ENCODE results near the gene CMBL.

- TF ChIP-seq EP300 (IDR thresholded peaks at IDR 0.05; ENCODE audit: borderline replicate concordance) (no peak), RAD21 (IDR thresholded peaks at IDR 0.05; ENCODE audit: low read depth) (no peak)
- TF ChIP-seq, protein P1, sequence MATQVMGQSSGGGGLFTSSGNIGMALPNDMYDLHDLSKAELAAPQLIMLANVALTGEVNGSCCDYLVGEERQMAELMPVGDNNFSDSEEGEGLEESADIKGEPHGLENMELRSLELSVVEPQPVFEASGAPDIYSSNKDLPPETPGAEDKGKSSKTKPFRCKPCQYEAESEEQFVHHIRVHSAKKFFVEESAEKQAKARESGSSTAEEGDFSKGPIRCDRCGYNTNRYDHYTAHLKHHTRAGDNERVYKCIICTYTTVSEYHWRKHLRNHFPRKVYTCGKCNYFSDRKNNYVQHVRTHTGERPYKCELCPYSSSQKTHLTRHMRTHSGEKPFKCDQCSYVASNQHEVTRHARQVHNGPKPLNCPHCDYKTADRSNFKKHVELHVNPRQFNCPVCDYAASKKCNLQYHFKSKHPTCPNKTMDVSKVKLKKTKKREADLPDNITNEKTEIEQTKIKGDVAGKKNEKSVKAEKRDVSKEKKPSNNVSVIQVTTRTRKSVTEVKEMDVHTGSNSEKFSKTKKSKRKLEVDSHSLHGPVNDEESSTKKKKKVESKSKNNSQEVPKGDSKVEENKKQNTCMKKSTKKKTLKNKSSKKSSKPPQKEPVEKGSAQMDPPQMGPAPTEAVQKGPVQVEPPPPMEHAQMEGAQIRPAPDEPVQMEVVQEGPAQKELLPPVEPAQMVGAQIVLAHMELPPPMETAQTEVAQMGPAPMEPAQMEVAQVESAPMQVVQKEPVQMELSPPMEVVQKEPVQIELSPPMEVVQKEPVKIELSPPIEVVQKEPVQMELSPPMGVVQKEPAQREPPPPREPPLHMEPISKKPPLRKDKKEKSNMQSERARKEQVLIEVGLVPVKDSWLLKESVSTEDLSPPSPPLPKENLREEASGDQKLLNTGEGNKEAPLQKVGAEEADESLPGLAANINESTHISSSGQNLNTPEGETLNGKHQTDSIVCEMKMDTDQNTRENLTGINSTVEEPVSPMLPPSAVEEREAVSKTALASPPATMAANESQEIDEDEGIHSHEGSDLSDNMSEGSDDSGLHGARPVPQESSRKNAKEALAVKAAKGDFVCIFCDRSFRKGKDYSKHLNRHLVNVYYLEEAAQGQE (IDR thresholded peaks at IDR 0.05; ENCODE audit: low read depth), result no peak
Measured at GRCh38 chr5:10266137-10266536, 41.6 kb downstream of the CMBL start.
